ENCODE results near the gene GNG7.
"Not testable (repeated sequence)": the region's sequence is repeated elsewhere in the genome, so short reads cannot be mapped to it uniquely, and the experiment has no call there.

Gene GNG7

DNA sequence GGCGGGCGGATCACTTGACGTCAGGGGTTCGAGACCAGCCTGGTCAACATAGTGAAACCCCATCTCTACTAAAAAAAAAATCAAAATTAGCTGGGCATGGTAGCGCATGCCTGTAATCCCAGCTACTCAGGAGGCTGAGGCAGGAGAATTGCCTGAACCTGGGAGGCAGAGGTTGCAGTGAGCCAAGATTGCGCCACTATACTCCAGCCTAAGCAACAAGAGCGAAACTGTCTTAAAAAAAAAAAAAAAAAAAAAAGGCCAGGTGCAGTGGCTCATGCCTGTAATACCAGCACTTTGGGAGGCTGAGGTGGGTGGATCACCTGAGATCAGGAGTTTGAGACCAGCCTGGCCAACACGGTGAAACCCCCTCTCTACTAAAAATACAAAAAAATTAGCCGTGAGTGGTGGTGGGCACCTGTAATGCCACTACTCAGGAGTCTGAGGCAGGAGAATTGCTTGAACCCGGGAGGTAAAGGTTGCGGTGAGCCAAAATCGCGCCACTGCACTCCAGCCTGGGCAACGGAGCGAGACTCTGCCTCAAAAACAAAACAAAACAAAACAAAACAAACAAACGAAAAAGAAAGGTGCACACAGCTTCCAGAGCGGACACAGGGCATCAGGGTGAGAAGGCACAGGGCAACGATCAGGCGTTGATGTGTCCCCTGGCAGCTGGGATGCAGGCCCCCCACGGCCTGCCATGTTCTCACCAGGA is 156.9 kb downstream of the GNG7 start:
- in situ Hi-C loops (cut with HindIII; ENCODE audit: low sequenced_read_pairs): not testable (repeated sequence)

DNA sequence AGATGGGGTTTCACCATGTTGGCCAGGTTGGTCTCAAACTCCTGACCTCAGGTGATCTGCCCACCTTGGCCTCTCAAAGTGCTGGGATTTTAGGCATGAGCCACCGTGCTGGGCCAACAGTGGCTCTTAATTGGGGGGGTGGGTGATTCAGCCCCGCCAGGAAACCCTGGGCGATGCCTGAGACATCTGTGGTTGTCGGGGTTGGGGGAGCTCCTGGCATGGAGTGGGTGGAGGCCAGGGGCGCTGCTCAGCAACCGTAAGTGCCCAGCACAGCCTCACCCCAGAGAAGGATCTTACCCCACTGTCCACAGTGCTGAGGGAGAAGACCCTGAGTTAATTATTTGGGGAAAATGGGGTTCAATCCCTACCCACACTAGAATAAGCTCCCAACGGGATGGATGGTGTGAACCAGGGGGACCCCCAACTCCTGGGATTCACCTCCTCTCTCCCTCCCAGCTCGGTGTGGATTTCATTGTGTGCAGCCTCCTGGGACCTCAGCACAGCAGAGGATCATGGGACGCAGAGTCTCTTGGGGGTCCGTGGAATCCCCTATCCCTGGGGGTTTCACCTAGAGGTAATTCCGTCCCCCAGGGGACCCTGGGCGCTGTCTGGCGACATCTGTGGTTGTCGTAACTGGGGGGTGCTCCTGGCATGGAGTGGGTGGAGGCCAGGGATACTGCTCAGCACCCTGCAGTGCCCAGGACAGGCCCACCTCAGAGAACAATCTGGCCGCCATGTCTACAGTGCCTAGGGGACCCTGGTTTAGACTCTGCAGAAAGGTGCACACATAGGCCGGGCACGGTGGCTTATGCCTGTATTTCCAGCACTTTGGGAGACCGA is 157.7 kb downstream of the GNG7 start:
- in situ Hi-C loops (cut with HindIII; ENCODE audit: low sequenced_read_pairs): no loop called here

DNA sequence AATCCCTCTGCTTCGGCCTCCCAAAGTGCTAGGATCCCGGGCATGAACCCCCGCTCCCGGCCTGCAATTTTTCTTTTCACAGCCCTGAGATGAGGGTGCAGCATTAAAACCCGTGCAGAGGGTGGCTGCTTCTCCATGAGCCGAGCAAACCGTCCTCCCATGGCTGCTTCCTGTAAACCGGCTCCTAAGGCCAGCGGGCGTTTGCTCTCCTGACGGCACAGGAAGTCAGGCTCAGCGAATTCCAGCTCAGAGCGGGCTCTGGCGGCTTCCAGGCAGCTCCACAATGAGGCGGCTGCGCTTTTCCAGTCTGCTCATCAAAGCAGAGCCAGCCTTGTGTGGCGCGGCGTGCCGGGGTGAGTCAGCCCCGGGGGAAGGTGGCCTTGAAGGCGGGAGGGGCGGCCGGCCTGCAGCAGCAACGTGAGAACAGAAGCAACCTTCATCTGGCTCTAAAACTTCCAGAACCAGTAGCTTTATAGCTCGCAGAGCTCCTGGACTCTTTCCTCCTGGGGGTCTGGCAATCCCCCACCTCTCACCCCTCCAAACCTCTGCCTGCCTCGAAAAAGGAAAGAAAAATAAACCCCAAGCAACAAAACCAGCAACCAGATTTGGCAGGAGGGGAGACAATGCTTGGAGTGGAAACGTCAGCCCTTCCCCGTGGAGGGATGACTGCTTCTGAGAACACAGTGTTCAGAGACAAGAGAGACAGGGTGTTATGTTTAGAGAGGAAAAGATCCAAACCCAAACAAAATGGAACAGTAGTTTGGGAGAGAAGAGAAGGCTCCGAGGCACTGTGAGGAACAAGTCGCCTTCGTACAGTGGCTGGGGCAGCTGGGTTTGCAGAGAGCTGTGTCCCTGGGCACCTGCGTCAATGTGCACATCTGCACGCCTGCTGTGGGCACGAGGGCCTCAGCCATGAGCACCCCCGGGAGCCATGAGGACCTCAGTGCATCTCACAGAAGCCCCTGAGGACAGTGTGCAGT is 158.7 kb downstream of the GNG7 start:
- in situ Hi-C loops (cut with HindIII; ENCODE audit: low sequenced_read_pairs): no loop called here

DNA sequence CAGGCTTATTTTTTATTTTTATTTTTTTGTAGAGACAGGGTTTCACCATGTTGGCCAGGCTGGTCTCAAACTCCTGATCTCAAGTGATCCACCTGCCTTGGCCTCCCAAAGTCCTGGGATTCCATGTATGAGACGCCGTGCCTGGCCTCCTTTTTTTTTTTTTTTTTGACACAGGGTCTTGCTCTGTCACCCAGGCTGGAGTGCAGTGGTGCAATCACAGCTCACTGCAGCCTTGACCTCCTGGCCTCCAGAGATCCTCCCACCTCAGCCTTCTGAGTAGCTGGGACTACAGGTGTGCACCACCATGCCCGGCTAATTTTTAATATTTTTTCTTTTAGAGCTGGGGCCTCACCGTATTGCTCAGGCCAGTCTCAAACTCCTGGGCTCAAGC is 159.4 kb downstream of the GNG7 start:
- in situ Hi-C loops (cut with HindIII; ENCODE audit: low sequenced_read_pairs): not testable (repeated sequence)

DNA sequence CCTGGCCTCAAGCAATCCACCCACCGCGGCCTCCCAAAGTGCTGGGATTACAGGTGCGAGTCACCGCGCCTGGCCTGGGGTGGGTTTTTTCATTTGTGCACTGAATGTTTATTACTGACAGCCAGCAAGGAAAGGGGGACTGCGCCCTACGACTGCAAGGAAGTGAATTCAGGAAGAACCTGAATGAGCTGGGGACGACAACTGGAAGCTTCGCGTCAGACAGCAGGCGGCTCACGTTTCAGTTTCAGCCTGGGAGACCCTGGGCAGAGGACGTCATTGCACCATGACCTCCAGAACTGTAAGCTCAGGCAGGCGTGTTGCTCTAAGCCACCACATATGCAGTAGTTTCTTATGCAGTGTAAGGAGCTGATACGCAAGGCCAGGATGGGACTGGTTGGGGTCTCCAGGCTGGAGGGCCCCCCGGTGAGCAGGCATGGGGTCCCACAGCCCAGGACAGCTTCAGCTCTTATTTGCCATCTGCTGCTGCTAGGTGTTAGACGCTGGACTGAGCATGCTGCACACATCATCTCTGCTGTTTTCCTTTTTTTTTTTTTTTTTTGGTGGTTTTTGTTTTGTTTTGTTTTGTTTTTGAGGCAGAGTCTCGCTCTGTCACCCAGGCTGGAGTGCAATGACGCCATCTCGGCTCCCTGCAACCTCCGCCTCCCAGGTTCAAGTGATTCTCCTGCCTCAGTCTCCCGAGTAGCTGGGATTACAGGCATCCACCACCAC is 160.0 kb downstream of the GNG7 start:
- in situ Hi-C loops (cut with HindIII; ENCODE audit: low sequenced_read_pairs): no loop called here

DNA sequence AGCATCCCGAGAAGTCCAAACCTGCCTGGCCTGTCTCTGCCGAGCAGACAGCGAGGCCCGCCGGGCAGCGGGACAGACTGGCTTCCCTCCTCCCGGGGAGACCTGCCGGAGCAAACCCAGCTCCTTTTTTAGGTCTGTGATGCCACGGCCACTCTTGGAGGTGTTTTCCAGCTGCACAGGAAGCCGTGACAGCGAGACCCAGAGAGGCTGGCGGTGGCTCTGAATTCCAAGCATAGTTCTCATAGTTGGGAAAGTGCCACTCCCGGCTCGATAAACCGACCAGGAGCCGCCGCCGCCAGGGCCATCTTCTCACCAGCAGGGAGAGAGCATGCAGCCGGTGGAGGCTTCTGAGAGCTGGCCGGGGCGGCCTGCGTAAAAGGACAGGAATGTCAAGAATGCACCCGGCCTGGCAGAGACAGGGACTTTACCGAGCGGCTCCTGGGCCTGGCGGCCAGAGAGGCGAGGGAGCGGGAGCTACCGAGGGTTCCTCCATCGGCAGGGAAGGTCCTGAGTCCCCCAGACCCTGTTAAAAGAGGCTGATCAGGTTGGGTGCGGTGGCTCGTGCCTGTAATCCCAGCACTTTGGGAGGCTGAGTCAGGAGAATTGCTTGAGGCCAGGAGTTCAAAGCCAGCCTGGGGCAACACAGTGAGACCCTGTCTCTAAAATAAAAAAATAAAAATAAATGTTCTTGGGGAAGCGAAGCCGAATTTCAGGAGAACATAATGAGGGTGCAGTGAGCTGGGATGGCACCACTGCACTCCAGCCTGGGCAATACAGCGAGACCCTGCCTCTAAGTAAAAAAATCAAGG is 161.6 kb downstream of the GNG7 start:
- in situ Hi-C loops (cut with HindIII; ENCODE audit: low sequenced_read_pairs): no loop called here

DNA sequence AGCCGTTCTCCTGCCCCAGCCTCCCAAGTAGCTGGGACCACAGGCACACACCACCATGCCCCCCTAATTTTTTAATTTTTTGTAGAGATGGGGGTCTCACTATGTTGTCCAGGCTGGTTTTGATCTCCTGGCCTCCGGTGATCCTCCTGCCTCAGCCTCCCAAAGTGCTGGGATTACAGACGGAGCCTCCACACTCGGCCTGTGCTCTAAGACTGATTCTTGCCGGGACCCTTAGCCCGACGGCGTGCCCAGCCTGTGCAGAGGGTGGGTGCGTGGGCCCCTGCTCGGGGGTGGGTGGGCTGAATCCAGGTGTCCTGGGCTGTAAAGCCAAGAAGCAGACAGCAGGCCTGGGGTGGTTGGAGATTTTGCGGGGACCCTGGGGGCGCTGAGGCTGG is 162.2 kb downstream of the GNG7 start:
- in situ Hi-C loops (cut with HindIII; ENCODE audit: low sequenced_read_pairs): no loop called here

DNA sequence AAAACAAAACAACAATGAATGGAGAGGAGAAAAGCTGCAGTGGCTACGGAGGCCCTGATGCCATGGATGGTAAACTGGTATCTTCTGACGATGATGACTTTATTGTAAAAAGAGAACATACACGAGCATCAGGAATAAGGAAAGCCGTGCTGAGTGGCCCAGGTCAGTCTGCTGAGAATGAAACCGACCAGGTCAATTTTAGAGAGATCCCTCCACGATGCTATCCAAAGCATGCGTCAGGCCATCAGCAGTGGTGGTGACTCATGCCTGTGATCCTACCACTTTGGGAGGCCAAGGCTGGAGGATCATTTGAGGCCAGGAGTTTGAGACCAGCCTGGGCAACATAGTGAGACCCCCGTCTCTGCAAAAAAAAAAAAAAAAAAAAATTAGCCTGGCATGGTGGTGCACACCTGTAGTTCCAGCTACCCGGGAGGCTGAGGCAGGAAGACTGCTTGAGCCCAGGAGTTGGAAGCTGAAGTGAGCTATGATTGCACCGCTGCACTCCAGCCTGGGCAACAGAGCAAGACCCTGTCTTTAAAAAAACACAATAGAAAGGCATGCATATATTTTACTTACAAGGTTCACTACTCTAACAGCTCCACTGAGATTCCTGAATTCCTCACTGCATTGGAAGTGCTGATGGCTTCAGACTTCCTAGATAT is 164.3 kb downstream of the GNG7 start:
- in situ Hi-C loops (cut with HindIII; ENCODE audit: low sequenced_read_pairs): no loop called here

DNA sequence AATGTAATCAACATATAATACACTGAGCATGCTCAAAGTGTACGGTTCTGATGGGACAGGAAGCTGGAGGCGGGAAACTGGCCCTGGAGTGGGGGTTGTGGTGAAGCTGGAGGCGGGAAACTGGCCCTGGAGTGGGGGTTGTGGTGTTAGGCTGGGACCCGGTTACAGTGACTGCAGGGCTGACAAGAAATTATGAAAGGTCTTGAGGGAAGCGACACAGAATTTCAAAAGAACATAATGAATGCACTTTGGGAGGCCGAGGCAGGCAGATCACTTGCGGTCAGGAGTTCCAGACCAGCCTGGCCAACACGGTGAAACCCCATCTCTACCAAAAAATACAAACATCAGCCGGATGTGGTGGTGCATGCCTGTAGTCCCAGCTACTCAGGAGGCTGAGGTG is 164.9 kb downstream of the GNG7 start:
- in situ Hi-C loops (cut with HindIII; ENCODE audit: low sequenced_read_pairs): not testable (repeated sequence)

DNA sequence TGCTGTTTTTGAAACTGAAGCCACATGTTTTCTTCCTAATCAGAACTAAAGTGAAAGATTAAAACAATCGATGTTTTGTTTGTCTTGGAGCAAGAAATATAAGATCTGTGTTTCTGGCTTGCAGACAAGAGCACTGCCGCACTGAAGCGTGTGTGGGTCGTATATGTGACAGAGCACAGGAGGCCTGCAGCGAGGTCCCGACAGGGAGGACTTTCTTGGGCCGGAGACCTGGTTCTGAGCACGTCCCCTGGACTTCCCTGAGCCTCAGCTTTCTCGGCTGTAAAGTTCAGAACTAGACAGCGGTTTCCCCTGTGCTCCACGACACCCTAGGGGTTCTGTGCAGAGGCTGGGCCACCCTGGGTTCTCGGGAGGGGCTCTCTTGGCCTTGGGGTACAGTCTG is 166.0 kb downstream of the GNG7 start:
- in situ Hi-C loops (cut with HindIII; ENCODE audit: low sequenced_read_pairs): no loop called here

DNA sequence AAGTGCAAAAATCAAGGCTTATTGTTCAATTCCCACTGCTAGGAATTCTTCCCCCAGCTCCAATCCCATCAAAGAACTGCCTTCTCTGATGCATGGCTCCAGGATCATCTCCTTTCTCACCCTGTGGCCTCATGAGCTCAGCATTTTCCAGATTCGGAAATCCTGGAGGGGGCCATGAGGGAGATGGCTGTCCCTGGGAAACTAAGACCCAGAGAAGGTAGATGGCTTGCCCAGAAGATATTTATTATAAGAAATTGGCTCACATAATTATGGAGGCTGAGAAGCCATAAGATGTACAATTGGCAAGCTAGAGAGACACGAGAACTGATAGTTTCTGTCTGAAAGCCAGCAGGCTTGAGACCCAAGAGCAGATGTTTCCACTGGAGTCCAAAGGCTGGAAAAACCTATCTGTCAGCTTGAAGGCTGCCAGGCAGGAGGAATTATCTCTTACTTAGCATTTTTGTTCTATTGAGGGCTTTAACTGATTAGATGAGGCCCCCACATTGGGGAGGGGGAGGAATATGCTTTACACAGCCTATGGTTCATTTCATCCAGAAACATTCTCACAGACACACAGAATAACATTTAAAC is 168.0 kb downstream of the GNG7 start:
- in situ Hi-C loops (cut with HindIII; ENCODE audit: low sequenced_read_pairs): no loop called here

DNA sequence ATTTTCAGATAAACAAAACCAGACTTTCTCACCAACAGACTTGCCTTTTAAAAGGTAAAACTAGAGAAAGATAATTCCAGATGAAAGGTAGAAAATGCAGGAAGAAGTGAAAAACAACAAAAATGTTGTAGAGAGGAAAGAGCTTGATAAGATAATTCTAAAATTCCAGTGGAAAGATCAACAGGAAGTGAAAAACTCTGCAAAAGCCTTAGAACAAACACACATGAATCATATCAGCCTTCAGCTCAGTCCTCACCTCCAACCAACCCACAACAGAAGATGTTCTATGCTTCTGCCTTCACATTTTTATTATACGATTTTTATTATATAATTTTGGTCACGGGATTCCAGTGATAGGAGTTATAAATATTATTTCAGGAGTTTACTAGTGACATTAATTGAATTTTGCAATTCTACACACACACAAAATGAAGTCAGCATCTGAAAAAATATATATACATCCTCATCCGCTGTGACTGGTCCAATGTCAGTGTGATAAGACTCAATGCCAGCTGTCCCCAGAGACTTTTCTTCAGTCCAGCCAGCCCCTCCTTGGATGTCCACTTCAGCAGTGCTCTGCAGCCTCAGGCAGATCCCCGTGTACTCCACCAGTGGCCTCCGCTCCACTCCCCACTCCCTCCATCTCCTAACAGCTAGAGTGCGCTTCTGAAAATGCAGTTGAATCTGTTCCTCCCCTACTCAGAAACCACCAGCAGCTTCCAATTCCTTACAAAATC is 168.6 kb downstream of the GNG7 start:
- in situ Hi-C loops (cut with HindIII; ENCODE audit: low sequenced_read_pairs): no loop called here

DNA sequence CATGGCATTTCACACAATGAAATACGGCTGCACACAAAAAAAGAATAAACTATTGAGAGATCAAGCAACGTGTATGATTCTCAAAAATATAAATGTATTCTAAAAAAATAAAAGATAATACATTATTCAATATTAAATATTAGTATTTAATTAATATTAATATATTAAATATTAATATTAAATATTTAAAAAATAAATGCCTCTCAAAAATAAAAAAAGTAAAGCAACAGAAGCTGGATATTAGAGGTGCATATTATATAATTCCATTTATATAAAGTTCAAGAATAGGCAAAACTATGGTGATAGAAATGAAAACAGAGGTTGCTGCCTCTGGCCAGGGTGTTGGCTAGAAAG is 169.4 kb downstream of the GNG7 start:
- in situ Hi-C loops (cut with HindIII; ENCODE audit: low sequenced_read_pairs): no loop called here

DNA sequence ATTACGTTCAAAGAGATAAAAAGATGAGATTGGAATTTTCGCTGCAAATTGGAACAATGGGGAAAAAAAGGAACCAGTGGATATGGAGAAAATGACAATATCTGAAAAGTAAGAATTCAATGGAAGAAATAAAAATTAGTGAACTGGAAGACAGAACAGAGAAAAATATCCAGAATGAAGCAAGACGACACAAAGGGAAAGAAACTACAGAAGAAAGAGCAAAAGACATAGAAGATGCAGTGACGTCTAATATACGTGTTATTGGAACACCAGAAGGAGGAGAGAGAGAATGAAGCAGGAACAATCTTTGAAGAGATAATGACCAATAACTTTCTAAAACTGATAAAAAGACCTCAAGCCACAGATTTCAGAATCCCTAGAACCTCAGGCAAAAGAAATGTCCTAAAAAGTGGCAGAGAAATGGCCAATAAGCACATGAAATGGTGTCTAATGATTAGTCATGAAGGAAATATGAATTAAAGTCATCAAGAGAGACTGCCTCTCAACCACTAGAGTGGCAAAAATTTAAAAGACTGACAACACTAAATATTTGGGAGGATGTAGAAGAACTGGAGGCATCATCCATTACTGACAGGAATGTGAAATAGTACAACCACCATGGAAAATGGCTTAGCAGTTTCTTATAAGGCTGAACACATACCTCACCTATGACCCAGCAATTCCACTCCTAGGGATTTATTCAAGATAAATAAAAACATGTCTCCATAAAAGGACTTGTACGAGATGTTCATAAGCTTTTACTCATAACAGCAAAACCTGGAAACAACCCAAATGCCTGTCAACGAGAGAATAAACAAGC is 170.0 kb downstream of the GNG7 start:
- in situ Hi-C loops (cut with HindIII; ENCODE audit: low sequenced_read_pairs): no loop called here

DNA sequence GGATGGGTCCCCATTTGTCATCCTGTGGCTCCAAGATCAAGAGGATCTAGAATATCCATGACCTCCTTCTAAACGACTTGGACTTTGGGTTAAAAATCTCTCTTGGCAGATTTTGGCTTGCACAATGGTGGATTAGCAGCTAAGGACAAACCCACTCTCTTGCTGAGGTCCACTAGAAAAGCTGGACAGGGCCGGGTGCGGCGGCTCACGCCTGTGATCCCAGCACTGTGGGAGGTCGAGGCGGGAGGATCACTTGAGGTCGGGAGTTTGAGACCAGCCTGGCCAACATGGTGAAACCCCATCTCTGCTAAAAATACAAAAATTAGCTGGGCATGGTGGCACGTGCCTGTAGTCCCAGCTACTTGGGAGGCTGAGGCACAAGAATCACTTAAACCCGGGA is 172.6 kb downstream of the GNG7 start:
- in situ Hi-C loops (cut with HindIII; ENCODE audit: low sequenced_read_pairs): not testable (repeated sequence)

DNA sequence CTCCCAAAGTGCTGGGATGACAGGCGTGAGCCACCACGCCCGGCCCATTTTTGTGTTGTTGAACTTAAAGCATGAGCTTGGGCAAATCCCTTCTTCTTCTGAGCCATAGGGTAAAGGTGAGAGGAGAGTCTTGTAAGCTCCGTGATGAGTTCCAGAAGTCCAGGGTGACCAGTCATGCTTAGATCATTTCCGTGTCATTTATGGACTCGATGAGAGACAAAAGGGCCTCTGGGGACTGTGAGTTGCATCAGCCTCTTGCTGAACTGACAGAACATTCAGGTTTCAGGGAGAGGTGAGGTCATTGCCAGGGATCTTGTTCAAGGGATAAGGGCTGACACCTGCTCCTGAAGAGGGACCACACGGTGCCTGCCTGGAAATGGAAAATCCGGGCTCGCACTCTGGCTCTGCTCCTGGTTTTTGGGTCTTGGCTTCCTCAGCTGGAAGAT is 173.0 kb downstream of the GNG7 start:
- in situ Hi-C loops (cut with HindIII; ENCODE audit: low sequenced_read_pairs): no loop called here

DNA sequence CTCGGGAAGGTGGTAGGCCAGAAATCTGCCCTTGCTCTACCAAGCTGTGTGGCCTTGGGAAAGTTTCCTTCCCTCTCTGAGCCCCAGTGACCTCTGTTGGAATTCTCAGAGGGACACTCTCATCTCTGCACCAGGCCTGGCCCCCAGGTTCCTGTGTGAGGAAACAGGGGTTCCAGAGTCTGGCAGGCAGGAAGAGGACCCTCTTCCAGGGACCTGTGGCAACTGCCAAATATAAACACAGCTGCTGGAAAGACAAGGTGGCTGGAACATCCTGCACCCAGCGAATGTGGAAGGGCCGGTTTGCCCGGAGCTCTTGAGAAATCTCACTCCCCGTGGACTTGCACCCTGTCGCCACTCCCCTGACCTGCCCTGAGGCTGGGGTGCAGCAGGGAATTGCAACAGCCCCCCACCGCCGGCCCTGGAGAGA is 173.8 kb downstream of the GNG7 start:
- in situ Hi-C loops (cut with HindIII; ENCODE audit: low sequenced_read_pairs): no loop called here
